A549 treated with Mapracorat at 1 μM for 4 hours (cell line): ENCODE results near the gene FKBP1C. TPM values are rescaled to one million over a fixed set of nuclear protein-coding genes. Genes with fewer than 3 reads are reported as not detected.

ENCODE experiments used
- total RNA-seq: library from RNA; stranded (reverse); fragments of 200-300 nt; extraction: Qiagen RNA extraction; gene quantifications from 5 replicates; pipeline ENCODE4 v1.2.3, GENCODE V29; 2022

Gene FKBP1C
- 1.5 to 2.4 TPM (median 2.0 TPM) in 5 replicates for total RNA-seq

GRCh38 chr6:63211343-63211742 lies at the start of gene FKBP1C:
FKBP1C (plus strand) TSS chr6:63211469.

Other genes with a start within 250 kb of the FKBP1C start
- gene LGSN, start 108.5 kb downstream of the FKBP1C start, total RNA-seq, result 2.0 to 3.0 TPM (median 2.2 TPM) in 5 replicates